Neural cell (in vitro differentiated cells): ENCODE data around the gene JMJD8. TPM values are rescaled to one million over a fixed set of nuclear protein-coding genes. Genes with fewer than 3 reads are reported as not detected.

ENCODE experiments used
- H2AFZ ChIP-seq: fragments of 200-600, 300-800 bp; sonication (generic), shearing (Covaris generic); 2 replicates; pipeline ENCODE4 v1.6.0; 2014; ENCODE audit warnings: low read depth, mild to moderate bottlenecking, antibody characterized with exemption, low read length, moderate library complexity
- H3F3A ChIP-seq: fragments of 200-600 bp; shearing (Covaris generic); 2 replicates; pipeline ENCODE4 v1.6.1; 2016; ENCODE audit warnings: mild to moderate bottlenecking, moderate library complexity, mixed read lengths, antibody characterized with exemption, low read length; ENCODE audit not compliant: insufficient read depth, poor library complexity, severe bottlenecking
- H3K27ac ChIP-seq: fragments of 200-600, 300-800 bp; sonication (generic), shearing (Covaris generic); 2 replicates; pipeline ENCODE4 v1.5.1; 2014; ENCODE audit warnings: mild to moderate bottlenecking, low read length, moderate library complexity
- H3K27me3 ChIP-seq: fragments of 300-800, 200-600 bp; sonication (generic), shearing (Covaris generic); 2 replicates; pipeline ENCODE4 v1.6.0; 2014; ENCODE audit warnings: mild to moderate bottlenecking, low read depth, low read length, moderate library complexity; ENCODE audit not compliant: insufficient read depth
- H3K36me3 ChIP-seq: fragments of 300-800, 200-600 bp; sonication (generic), shearing (Covaris generic); 2 replicates; pipeline ENCODE4 v1.5.1; 2014; ENCODE audit warnings: mild to moderate bottlenecking, antibody characterized with exemption, low read length, moderate library complexity; ENCODE audit not compliant: insufficient read depth
- H3K4me2 ChIP-seq: fragments of 300-800, 200-600 bp; sonication (generic), shearing (Covaris generic); 2 replicates; pipeline ENCODE4 v1.6.0; 2014; ENCODE audit warnings: mild to moderate bottlenecking, low read length
- H3K4me3 ChIP-seq: fragments of 300-800, 200-600 bp; sonication (generic), shearing (Covaris generic); 2 replicates; pipeline ENCODE4 v1.5.1; 2014; ENCODE audit warnings: mild to moderate bottlenecking, low read length, moderate library complexity
- H3K79me2 ChIP-seq: fragments of 200-600 bp; shearing (Covaris generic); replicated peaks from 2 replicates; pipeline ENCODE4 v1.6.0; 2014; ENCODE audit warnings: mild to moderate bottlenecking, low read length, moderate library complexity; ENCODE audit not compliant: insufficient read depth
- H3K9ac ChIP-seq: fragments of 300-800, 200-600 bp; sonication (generic), shearing (Covaris generic); 2 replicates; pipeline ENCODE4 v1.6.1; 2016; ENCODE audit warnings: mild to moderate bottlenecking, low read length, mixed read lengths
- H3K9me2 ChIP-seq: fragments of 200-600 bp; shearing (Covaris generic); 2 replicates; pipeline ENCODE4 v1.6.1; 2016; ENCODE audit warnings: mild to moderate bottlenecking, low read length, mixed read lengths; ENCODE audit not compliant: insufficient read depth
- H3K9me3 ChIP-seq: fragments of 200-600, 300-800 bp; sonication (generic), shearing (Covaris generic); 2 replicates; pipeline ENCODE4 v1.6.1; 2016; ENCODE audit warnings: mild to moderate bottlenecking, mixed run types, low read length, moderate library complexity, mixed read lengths
- H4K20me1 ChIP-seq: fragments of 200-600 bp; shearing (Covaris generic); 2 replicates; pipeline ENCODE4 v1.6.1; 2016; ENCODE audit warnings: mild to moderate bottlenecking, mixed run types; ENCODE audit not compliant: insufficient read depth
- EP300 ChIP-seq: fragments of 450-650 bp; conservative IDR thresholded peaks from 2 replicates; pipeline ENCODE4 v1.6.1; 2014; ENCODE audit warnings: antibody characterized with exemption, mild to moderate bottlenecking, moderate library complexity; ENCODE audit not compliant: poor library complexity, severe bottlenecking
- EZH2 ChIP-seq: fragments of 200-600, 300-800 bp; shearing (Covaris generic), sonication (generic); IDR thresholded peaks from 2 replicates; pipeline ENCODE4 v1.6.1; 2014; ENCODE audit warnings: antibody characterized with exemption, low read length, borderline replicate concordance, mild to moderate bottlenecking; ENCODE audit not compliant: insufficient read depth, poor library complexity, severe bottlenecking
- MXI1 ChIP-seq: fragments of 450-650 bp; conservative IDR thresholded peaks from 2 replicates; pipeline ENCODE4 v1.6.1; 2014; ENCODE audit warnings: antibody characterized with exemption, mild to moderate bottlenecking; ENCODE audit not compliant: poor library complexity, severe bottlenecking
- POLR2AphosphoS5 ChIP-seq: IDR thresholded peaks from 2 replicates; pipeline ENCODE4 v1.6.1; 2012
- RAD21 ChIP-seq: fragments of 450-650 bp; conservative IDR thresholded peaks from 2 replicates; pipeline ENCODE4 v1.6.1; 2014; ENCODE audit warnings: antibody characterized with exemption, mild to moderate bottlenecking, moderate library complexity
- REST ChIP-seq: IDR thresholded peaks from 2 replicates; pipeline ENCODE4 v1.6.1; 2012; ENCODE audit warnings: borderline replicate concordance
- SMC3 ChIP-seq: fragments of 450-650 bp; conservative IDR thresholded peaks from 2 replicates; pipeline ENCODE4 v1.6.1; 2014; ENCODE audit warnings: antibody characterized with exemption, mild to moderate bottlenecking, moderate library complexity; ENCODE audit not compliant: poor library complexity
- TAF1 ChIP-seq: IDR thresholded peaks from 2 replicates; pipeline ENCODE4 v1.6.1; 2012; ENCODE audit warnings: low read depth
- polyA plus RNA-seq: library from polyadenylated mRNA; depleted of rRNA; stranded (reverse); fragments of >200 nt; gene quantifications from 2 replicates; pipeline ENCODE4 v1.2.3, GENCODE V29; 2014
- TF ChIP-seq, protein P1 (sequence below): fragments of 450-650 bp; IDR thresholded peaks from 2 replicates; pipeline ENCODE4 v1.5.1; 2014; ENCODE audit warnings: antibody characterized with exemption, mild to moderate bottlenecking, moderate library complexity; ENCODE audit not compliant: poor library complexity, severe bottlenecking

The JMJD8 gene
- polyA plus RNA-seq, 1 donor from 2014 or later: 44.7 TPM

GRCh38 chr16:637081-638018 is 46.8 kb downstream of the JMJD8 start:
- H3K9me2 ChIP-seq: no peaks in the 10 kb centered on the region
- peak overlapping the region; percentile 87 for H3K9ac ChIP-seq
- H3K36me3 ChIP-seq: no peaks in the 10 kb centered on the region
- H3F3A ChIP-seq: no peaks in the 10 kb centered on the region
- no peak overlapping the region for H2AFZ ChIP-seq
- H3K4me2 ChIP-seq: peak overlapping the region; percentile 7
- no peaks in the 10 kb centered on the region for H3K79me2 ChIP-seq
- H3K27ac ChIP-seq: peak overlapping the region; percentile 93
- no peaks in the 10 kb centered on the region for H3K27me3 ChIP-seq
- no peaks in the 10 kb centered on the region for H4K20me1 ChIP-seq
- peak overlapping the region; percentile 94 for H3K4me3 ChIP-seq
- no peak for TF ChIP-seq REST
- TF ChIP-seq POLR2AphosphoS5: no peak
- TF ChIP-seq EZH2: no peak
- TF ChIP-seq TAF1: no peak
- TF ChIP-seq, protein P1, sequence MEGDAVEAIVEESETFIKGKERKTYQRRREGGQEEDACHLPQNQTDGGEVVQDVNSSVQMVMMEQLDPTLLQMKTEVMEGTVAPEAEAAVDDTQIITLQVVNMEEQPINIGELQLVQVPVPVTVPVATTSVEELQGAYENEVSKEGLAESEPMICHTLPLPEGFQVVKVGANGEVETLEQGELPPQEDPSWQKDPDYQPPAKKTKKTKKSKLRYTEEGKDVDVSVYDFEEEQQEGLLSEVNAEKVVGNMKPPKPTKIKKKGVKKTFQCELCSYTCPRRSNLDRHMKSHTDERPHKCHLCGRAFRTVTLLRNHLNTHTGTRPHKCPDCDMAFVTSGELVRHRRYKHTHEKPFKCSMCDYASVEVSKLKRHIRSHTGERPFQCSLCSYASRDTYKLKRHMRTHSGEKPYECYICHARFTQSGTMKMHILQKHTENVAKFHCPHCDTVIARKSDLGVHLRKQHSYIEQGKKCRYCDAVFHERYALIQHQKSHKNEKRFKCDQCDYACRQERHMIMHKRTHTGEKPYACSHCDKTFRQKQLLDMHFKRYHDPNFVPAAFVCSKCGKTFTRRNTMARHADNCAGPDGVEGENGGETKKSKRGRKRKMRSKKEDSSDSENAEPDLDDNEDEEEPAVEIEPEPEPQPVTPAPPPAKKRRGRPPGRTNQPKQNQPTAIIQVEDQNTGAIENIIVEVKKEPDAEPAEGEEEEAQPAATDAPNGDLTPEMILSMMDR: no peak
- TF ChIP-seq MXI1: no peak
- H3K9me3 ChIP-seq: no peaks in the 10 kb centered on the region

DNA sequence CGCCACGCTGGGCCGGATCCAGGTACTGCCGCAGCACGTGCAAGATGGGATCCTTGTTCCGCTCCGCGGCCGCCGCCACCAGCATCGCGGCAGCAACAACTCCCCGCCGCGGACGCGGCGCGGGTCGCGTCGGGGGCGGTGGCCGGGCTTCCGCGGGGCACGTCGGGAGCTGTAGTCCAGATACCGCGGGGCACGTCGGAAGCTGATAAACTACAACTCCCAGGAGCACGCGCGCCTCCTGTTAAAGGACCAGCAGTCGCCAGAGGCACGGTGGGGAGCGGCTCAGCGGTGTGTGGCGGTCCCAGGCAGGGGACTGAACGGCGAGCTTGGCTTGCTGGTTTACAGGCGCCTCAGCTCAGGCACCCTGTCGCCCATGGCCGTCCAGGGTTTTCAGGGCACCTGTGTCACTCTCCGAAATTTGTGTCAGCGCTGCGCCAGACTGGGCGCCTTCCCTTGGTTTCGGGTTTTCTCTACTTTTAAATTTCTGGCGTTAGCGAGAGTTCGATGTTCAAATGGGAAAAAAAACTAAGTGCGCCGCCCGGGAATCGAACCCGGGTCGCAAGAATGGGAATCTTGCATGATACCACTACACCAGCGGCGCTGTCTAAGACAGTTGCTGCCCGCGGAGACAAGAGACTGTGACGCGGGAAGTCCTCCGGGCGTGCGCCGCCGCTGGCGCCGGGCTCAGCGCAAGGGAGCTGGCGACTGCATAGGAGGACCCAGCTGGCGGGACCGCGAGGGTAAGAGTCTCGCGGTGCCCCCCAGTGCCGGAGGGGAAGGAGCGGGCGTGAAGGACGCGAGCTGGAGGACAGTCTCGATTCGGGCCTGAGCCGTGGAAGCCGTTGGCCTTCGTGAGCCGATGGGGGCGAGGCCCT is 47.7 kb downstream of the JMJD8 start, which contains the start of gene METTL26:
METTL26 (minus strand) TSS at position 100 of the 875 bp plus-strand sequence; CDS start at position 85, 15 bp downstream.
- no peaks in the 10 kb centered on the region for H3K9me2 ChIP-seq
- peak within 1 kb of the TSS; percentile 87 for H3K9ac ChIP-seq
- TF ChIP-seq MXI1 (peak; percentile 98), REST (peak; percentile 40), EZH2 (no peak), SMC3 (no peak), POLR2AphosphoS5 (peak; percentile 58), RAD21 (peak; percentile 53), TAF1 (no peak), EP300 (peak; percentile 28)
- TF ChIP-seq, protein P1: peak; percentile 54
- H3K27ac ChIP-seq: peak within 1 kb of the TSS; percentile 93
- H3K9me3 ChIP-seq: no peaks in the 10 kb centered on the region
- no peak within 1 kb of the TSS for H2AFZ ChIP-seq
- peak within 1 kb of the TSS; percentile 94 for H3K4me3 ChIP-seq
- no peaks in the 10 kb centered on the region for H4K20me1 ChIP-seq
- H3K4me2 ChIP-seq: peak within 1 kb of the TSS; percentile 58
- no peaks in the 10 kb centered on the region for H3K27me3 ChIP-seq
- H3K36me3 ChIP-seq: no peaks in the 10 kb centered on the region
- H3K79me2 ChIP-seq: no peaks in the 10 kb centered on the region
- no peaks in the 10 kb centered on the region for H3F3A ChIP-seq
